Panc1 (cell line): ENCODE data around the gene GPR87. TPM values are rescaled to one million over a fixed set of nuclear protein-coding genes. Genes with fewer than 3 reads are reported as not detected.

Experiments used
- ATAC-seq: fragments of 200-7000 bp; cut with Tn5 transposase; 2 replicates; pipeline ENCODE4 v1.9.1; 2020; ENCODE audit warnings: mild to moderate bottlenecking, moderate library complexity
- BruUV-seq: library from RNA; stranded (reverse); fragments of 400-500 nt; replicated peaks from 2 replicates; lab custom pipeline; 2021; lab: Mats Ljungman, UMichigan
- CTCF ChIA-PET: fragments of 300-600 bp; sonication (Branson Sonifier 250); formaldehyde crosslinking; loops from one replicate; lab custom pipeline; 2022; ENCODE audit warnings: antibody characterized with exemption; lab: Charles Lee
- POLR2A ChIA-PET: fragments of 300-600 bp; sonication (Branson Sonifier 250); formaldehyde crosslinking; loops from one replicate; lab custom pipeline; 2022; ENCODE audit warnings: antibody characterized with exemption; lab: Charles Lee
- DNase-seq: peaks from one replicate; pipeline ENCODE4 v3.0.0-alpha.2; 2010; ENCODE audit warnings: low read depth, low spot score
- H3K27ac ChIP-seq: 2 replicates; pipeline ENCODE4 v1.5.1; 2011; ENCODE audit warnings: mild to moderate bottlenecking, low read length, inconsistent platforms
- H3K27me3 ChIP-seq: fragments of 200-500 bp; sonication (Bioruptor generic); 2 replicates; pipeline ENCODE4 v1.6.0; 2014; ENCODE audit warnings: low read length, inconsistent platforms; ENCODE audit not compliant: control insufficient read depth, insufficient read depth
- H3K36me3 ChIP-seq: fragments of 200-500 bp; sonication (Bioruptor generic); 2 replicates; pipeline ENCODE4 v1.5.1; 2014; ENCODE audit warnings: inconsistent platforms, mild to moderate bottlenecking, low read length, moderate library complexity; ENCODE audit not compliant: control insufficient read depth, insufficient read depth
- H3K4me1 ChIP-seq: 2 replicates; pipeline ENCODE4 v1.5.1; 2011; ENCODE audit warnings: inconsistent platforms, mild to moderate bottlenecking, low read length, moderate library complexity; ENCODE audit not compliant: control insufficient read depth, insufficient read depth
- H3K4me3 ChIP-seq, 2 experiments: 2 replicates each; pipeline ENCODE4 v1.5.1; 2011 to 2012; ENCODE audit warnings: low read depth in 2 of 2, low read length in 2 of 2, mild to moderate bottlenecking in 2 of 2, inconsistent platforms in 1 of 2, moderate library complexity in 1 of 2
- H3K9me3 ChIP-seq: fragments of 200-500 bp; sonication (Bioruptor generic); 2 replicates; pipeline ENCODE4 v1.5.1; 2014; ENCODE audit warnings: low read depth, mild to moderate bottlenecking, inconsistent platforms, low read length, moderate library complexity; ENCODE audit not compliant: control insufficient read depth, insufficient read depth
- CTCF ChIP-seq: fragments of 450-650 bp; IDR thresholded peaks from 2 replicates; pipeline ENCODE4 v1.5.1; 2017; ENCODE audit warnings: mild to moderate bottlenecking
- POLR2AphosphoS5 ChIP-seq: IDR thresholded peaks from 2 replicates; pipeline ENCODE4 v1.6.1; 2012; ENCODE audit warnings: mild to moderate bottlenecking, low read depth, low read length, moderate library complexity
- REST ChIP-seq, 2 experiments: IDR thresholded peaks; 2 replicates each; pipeline ENCODE4 v1.6.1; 2011 to 2012; ENCODE audit warnings: low read depth in 2 of 2, control low read depth in 1 of 2, low read length in 1 of 2, mild to moderate bottlenecking in 1 of 2, moderate library complexity in 1 of 2; ENCODE audit not compliant: insufficient read depth in 1 of 2
- SIN3A ChIP-seq: IDR thresholded peaks from 2 replicates; pipeline ENCODE4 v1.6.1; 2012; ENCODE audit warnings: low read depth, mild to moderate bottlenecking, low read length, moderate library complexity, borderline replicate concordance; ENCODE audit not compliant: insufficient read depth
- TCF7L2 ChIP-seq: IDR thresholded peaks from 2 replicates; pipeline ENCODE4 v1.6.1; 2011; ENCODE audit warnings: mild to moderate bottlenecking, low read depth, low read length, inconsistent platforms
- in situ Hi-C: cut with HindIII; loops from 2 replicates; pipeline ENCODE4 v1.10.0; 2016; ENCODE audit warnings: low sequenced_read_pairs, low pct_unique_long_range_greater_than_20kb
- intact Hi-C: fragments of 100-400 bp; cut with micrococcal nuclease; formaldehyde crosslinking; loops from one replicate; pipeline ENCODE4 v1.10.0; 2022; ENCODE audit not compliant: unreplicated experiment
- total RNA-seq: library from RNA; stranded (reverse); gene quantifications from one replicate; pipeline ENCODE4 v1.2.1, GENCODE V29; 2021; ENCODE audit not compliant: unreplicated experiment

The GPR87 gene
- total RNA-seq, 1 experiment from 2014 or later = not detected

- POLR2A ChIA-PET = no interaction called here
- TF ChIP-seq CTCF = no peak
- no peak for TF ChIP-seq TCF7L2
- no peak for TF ChIP-seq POLR2AphosphoS5
- TF ChIP-seq REST (IDR thresholded peaks at IDR 0.05; ENCODE audit: insufficient read depth in 1 of 2, low read depth in 2 of 2, low read length in 1 of 2) = no peak
- TF ChIP-seq SIN3A = no peak
- in situ Hi-C loops = no loop called here
- Histone ChIP-seq H3K27ac (no peak overlapping the region), H3K27me3 (no peaks in the 10 kb centered on the region), H3K36me3 (no peaks in the 10 kb centered on the region), H3K4me1 (no peaks in the 10 kb centered on the region), H3K4me3 (no peak overlapping the region), H3K9me3 (no peaks in the 10 kb centered on the region)
- intact Hi-C loops = no loop called here
- CTCF ChIA-PET = no interaction called here
- no peak for DNase-seq
- BruUV-seq = no TSS peak
- no peak for ATAC-seq
Observed at GRCh38 chr3:151306168-151306810, 10.3 kb downstream of the GPR87 start.

- no peak for DNase-seq
- ChIA-PET CTCF (no interaction called here), POLR2A (no interaction called here)
- no peak for ATAC-seq
- Histone ChIP-seq H3K36me3 (no peaks in the 10 kb centered on the region), H3K4me1 (no peaks in the 10 kb centered on the region), H3K4me3 (no peak overlapping the region), H3K27me3 (no peaks in the 10 kb centered on the region), H3K27ac (no peak overlapping the region), H3K9me3 (no peaks in the 10 kb centered on the region)
- intact Hi-C loops (no loop called here), in situ Hi-C loops (no loop called here)
- TF ChIP-seq TCF7L2 (no peak), SIN3A (no peak)
- BruUV-seq = no TSS peak
Observed at GRCh38 chr3:151305775-151306151, 10.9 kb downstream of the GPR87 start.

GRCh38 chr3:151305060-151305774, 11.4 kb downstream of the GPR87 start:
- intact Hi-C loops = no loop called here
- POLR2A ChIA-PET = no interaction called here
- no peak overlapping the region for H3K4me3 ChIP-seq

More at GRCh38 chr3:151305060-151305774, 11.4 kb downstream of the GPR87 start:
- BruUV-seq = no TSS peak
- CTCF ChIA-PET = no interaction called here
- H3K9me3 ChIP-seq = no peaks in the 10 kb centered on the region
- no peaks in the 10 kb centered on the region for H3K36me3 ChIP-seq
- H3K27me3 ChIP-seq = no peaks in the 10 kb centered on the region
- in situ Hi-C loops = no loop called here
- no peak for DNase-seq
- TF ChIP-seq SIN3A = no peak
- TF ChIP-seq TCF7L2 = 0 out of 2 replicates have a peak, but pooled peaks have one; percentile 42
- ATAC-seq = peak; percentile 94
- H3K4me1 ChIP-seq = no peaks in the 10 kb centered on the region
- H3K27ac ChIP-seq = no peak overlapping the region
